SK-N-SH (cell line): ENCODE measurements around the gene CRIP1. TPM values are rescaled to one million over a fixed set of nuclear protein-coding genes. Genes with fewer than 3 reads are reported as not detected.

Experiments
- CTCF ChIA-PET: fragments of 300-600, 350-600 bp; formaldehyde crosslinking; extraction: SDS; loops from one replicate; lab custom pipeline; 2021; lab: Yijun Ruan, JAX
- POLR2A ChIA-PET: fragments of 350-600 bp; sonication (Branson Sonifier 250); formaldehyde crosslinking; extraction: SDS; loops from one replicate; lab custom pipeline; 2020; ENCODE audit warnings: antibody characterized with exemption, inconsistent platforms; lab: Yijun Ruan, JAX
- DNase-seq: peaks from one replicate; pipeline ENCODE4 v3.0.0; 2012
- H2AFZ ChIP-seq: fragments of 200-600 bp; sonication (generic); 2 replicates; pipeline ENCODE4 v1.8.1; 2016; ENCODE audit warnings: antibody characterized with exemption, mild to moderate bottlenecking, low read depth
- H3F3A ChIP-seq: fragments of 200-600 bp; sonication (generic); replicated peaks from 2 replicates; pipeline ENCODE3; 2016; ENCODE audit warnings: antibody characterized with exemption, mild to moderate bottlenecking; ENCODE audit not compliant: insufficient read depth
- H3K27ac ChIP-seq, 2 experiments: fragments of 200-500 bp in 1 of 2; fragments of 200-600 bp in 1 of 2; sonication (Bioruptor generic) in 1 of 2; sonication (generic), shearing (Covaris generic) in 1 of 2; 2 replicates each; pipeline versions ENCODE4 v1.5.1 to v1.6.1; 2014 to 2016; ENCODE audit warnings: low read depth in 2 of 2, inconsistent platforms in 1 of 2, low read length in 1 of 2, mild to moderate bottlenecking in 1 of 2, mixed read lengths in 1 of 2
- H3K27me3 ChIP-seq: fragments of 200-600 bp; sonication (generic), shearing (Covaris generic); 2 replicates; pipeline ENCODE4 v1.6.1; 2016; ENCODE audit warnings: mixed run types; ENCODE audit not compliant: insufficient read depth
- H3K36me3 ChIP-seq, 2 experiments: fragments of 200-500 bp in 1 of 2; fragments of 200-600 bp in 1 of 2; sonication (Bioruptor generic) in 1 of 2; sonication (generic) in 1 of 2; replicated peaks in 1 of 2; 2 replicates each; pipeline versions ENCODE3 to v1.5.1; 2014 to 2016; ENCODE audit warnings: low read length in 1 of 2, mild to moderate bottlenecking in 1 of 2; ENCODE audit not compliant: insufficient read depth in 2 of 2, control insufficient read depth in 1 of 2
- H3K4me1 ChIP-seq, 2 experiments: fragments of 200-500 bp in 1 of 2; fragments of 200-600 bp in 1 of 2; sonication (Bioruptor generic) in 1 of 2; sonication (generic), shearing (Covaris generic) in 1 of 2; 2 replicates each; pipeline versions ENCODE4 v1.5.1 to v1.6.1; 2014 to 2016; ENCODE audit warnings: low read depth in 1 of 2, low read length in 1 of 2, mixed run types in 1 of 2; ENCODE audit not compliant: insufficient read depth in 2 of 2, control insufficient read depth in 1 of 2
- H3K4me2 ChIP-seq: fragments of 200-600 bp; sonication (generic), shearing (Covaris generic); 2 replicates; pipeline ENCODE4 v1.6.1; 2017; ENCODE audit warnings: mixed run types
- H3K4me3 ChIP-seq, 2 experiments: fragments of 200-500 bp in 1 of 2; fragments of 200-600 bp in 1 of 2; sonication (Bioruptor generic) in 1 of 2; sonication (generic), shearing (Covaris generic) in 1 of 2; 2 replicates each; pipeline versions ENCODE4 v1.5.1 to v1.8.1; 2014 to 2016; ENCODE audit warnings: low read depth in 2 of 2, inconsistent platforms in 1 of 2, low read length in 1 of 2, mild to moderate bottlenecking in 1 of 2, mixed read lengths in 1 of 2, moderate library complexity in 1 of 2
- H3K79me2 ChIP-seq: fragments of 200-600 bp; sonication (generic); 2 replicates; pipeline ENCODE4 v1.8.1; 2017; ENCODE audit warnings: mild to moderate bottlenecking; ENCODE audit not compliant: insufficient read depth
- H3K9ac ChIP-seq: fragments of 200-600 bp; sonication (generic); 2 replicates; pipeline ENCODE4 v1.6.1; 2017; ENCODE audit warnings: mixed run types
- H3K9me2 ChIP-seq: fragments of 200-600 bp; sonication (generic); 2 replicates; pipeline ENCODE4 v1.6.1; 2017; ENCODE audit warnings: mixed run types
- H3K9me3 ChIP-seq: fragments of 200-600 bp; sonication (generic); 2 replicates; pipeline ENCODE4 v1.6.1; 2017; ENCODE audit warnings: mixed run types, mild to moderate bottlenecking, moderate library complexity
- H4K20me1 ChIP-seq: fragments of 200-600 bp; sonication (generic); 2 replicates; pipeline ENCODE4 v1.6.1; 2017; ENCODE audit warnings: mild to moderate bottlenecking, mixed run types; ENCODE audit not compliant: insufficient read depth
- EP300 ChIP-seq, 2 experiments: IDR thresholded peaks; 2 replicates each; pipeline versions ENCODE4 v1.4.0 to v1.6.1; 2012; ENCODE audit warnings: borderline replicate concordance in 1 of 2, low read depth in 1 of 2, low read length in 1 of 2
- FOXJ3 ChIP-seq: sonication (generic); formaldehyde crosslinking; IDR thresholded peaks from 2 replicates; pipeline ENCODE4 v1.5.1; 2020; ENCODE audit warnings: mild to moderate bottlenecking, missing genetic modification reagents
- GABPA ChIP-seq: IDR thresholded peaks from 2 replicates; pipeline ENCODE4 v1.4.0; 2012; ENCODE audit warnings: low read depth, mild to moderate bottlenecking
- GATA2 ChIP-seq: sonication (generic); formaldehyde crosslinking; IDR thresholded peaks from 2 replicates; pipeline ENCODE4 v1.5.0; 2020; ENCODE audit warnings: mild to moderate bottlenecking, missing genetic modification reagents
- MEF2A ChIP-seq: IDR thresholded peaks from 2 replicates; pipeline ENCODE4 v1.4.0; 2012; ENCODE audit warnings: low read depth, borderline replicate concordance
- NRF1 ChIP-seq: IDR thresholded peaks from 2 replicates; pipeline ENCODE4 v1.6.1; 2012; ENCODE audit warnings: low read depth, mild to moderate bottlenecking, low read length
- PBX3 ChIP-seq: IDR thresholded peaks from 2 replicates; pipeline ENCODE4; 2012
- POLR2AphosphoS5 ChIP-seq: IDR thresholded peaks from 2 replicates; pipeline ENCODE4 v1.6.1; 2012; ENCODE audit warnings: low read depth, low read length
- RAD21 ChIP-seq: IDR thresholded peaks from 2 replicates; pipeline ENCODE4 v1.6.1; 2012; ENCODE audit warnings: mild to moderate bottlenecking, low read length
- REST ChIP-seq: IDR thresholded peaks from 2 replicates; pipeline ENCODE4 v1.6.1; 2012; ENCODE audit warnings: mild to moderate bottlenecking, low read depth, low read length, moderate library complexity
- SMC3 ChIP-seq: IDR thresholded peaks from 2 replicates; pipeline ENCODE4 v1.6.1; 2012; ENCODE audit warnings: low read depth, low read length, improper control_type of control experiment
- TAF1 ChIP-seq: IDR thresholded peaks from 2 replicates; pipeline ENCODE4 v1.6.1; 2012; ENCODE audit warnings: low read depth, mild to moderate bottlenecking, low read length, moderate library complexity, borderline replicate concordance
- USF1 ChIP-seq: IDR thresholded peaks from 2 replicates; pipeline ENCODE4 v1.4.0; 2012; ENCODE audit warnings: low read depth, borderline replicate concordance
- YY1 ChIP-seq: IDR thresholded peaks from 2 replicates; pipeline ENCODE4 v1.4.0; 2012; ENCODE audit warnings: low read depth, mild to moderate bottlenecking
- ZBTB33 ChIP-seq: IDR thresholded peaks from 2 replicates; pipeline ENCODE4 v1.4.0; 2012; ENCODE audit warnings: low read depth, borderline replicate concordance
- WGBS: methylation state at CpG from one replicate; pipeline ENCODE4 v1.1.6; 2017; ENCODE audit warnings: low lambda C conversion rate; 5-methylcytosine and 5-hydroxymethylcytosine counted together
- polyA plus RNA-seq, 3 experiments: library from polyadenylated mRNA; depleted of rRNA; stranded (reverse); fragments of >200 nt; gene quantifications; 2 replicates each; pipeline ENCODE4 v1.2.3, GENCODE V29; 2012

Gene CRIP1
- polyA plus RNA-seq, 1 of the 3 experiments (the other 2 are of a cell fraction), result 0.72 TPM

- TF ChIP-seq NRF1 (no peak), YY1 (no peak), PBX3 (no peak), ZBTB33 (no peak), SMC3 (no peak), MEF2A (no peak), RAD21 (no peak), GABPA (no peak), EP300 (IDR thresholded peaks at IDR 0.05; ENCODE audit: borderline replicate concordance in 1 of 2, low read depth in 1 of 2, low read length in 1 of 2) (no peak), TAF1 (no peak), FOXJ3 (CRISPR knock-in tag) (no peak), REST (no peak), USF1 (no peak), POLR2AphosphoS5 (no peak), GATA2 (CRISPR knock-in tag) (no peak)
- Histone ChIP-seq H3K4me2 (no peak overlapping the region), H3K4me3 (no peak overlapping the region), H3K9me2 (no peaks in the 10 kb centered on the region), H3K27me3 (no peaks in the 10 kb centered on the region), H3K4me1 (peaks cover 0 to 8% of the 10 kb centered on the region in 2 experiments; a peak in 1 of 4 replicates), H4K20me1 (peaks cover 77% of the 10 kb centered on the region), H3K9me3 (no peaks in the 10 kb centered on the region), H3K27ac (no peak overlapping the region; a peak in 1 of 4 replicates), H3K36me3 (peaks cover 3 to 28% of the 10 kb centered on the region in 2 experiments), H2AFZ (no peak overlapping the region), H3K9ac (no peak overlapping the region), H3K79me2 (peaks cover 73% of the 10 kb centered on the region), H3F3A (no peaks in the 10 kb centered on the region)
- ChIA-PET CTCF (interaction anchor here (0.6 to 3.8 kb wide), 6 partner anchors 10 to 52 kb away, joined by 3 to 18 read pairs (median 7); partner anchors contain the start of gene CRIP1), POLR2A (interaction anchor here (0.6 kb wide), 1 partner anchor 29 kb away, joined by 5 read pairs; no protein-coding TSS in a partner anchor)
- WGBS, result 98% methylated on average over 9 of the region's 18 CpGs
- DNase-seq, result no peak
These were observed 48.8 kb upstream of the CRIP1 start for GRCh38 chr14:105437723-105438500.
